Brain microvascular endothelial cell (primary cell): ENCODE measurements around the gene ACOXL.

Source experiments
- DNase-seq: peaks from one replicate; pipeline ENCODE4 v3.0.0-alpha.2; 2020
- H3K27ac ChIP-seq: fragments of 250-450 bp; sonication (Bioruptor Pico); 2 replicates; pipeline ENCODE4 v1.5.1; 2020; ENCODE audit warnings: mild to moderate bottlenecking, moderate library complexity
- H3K27me3 ChIP-seq: fragments of 250-450 bp; sonication (Bioruptor Pico); replicated peaks from 2 replicates; pipeline ENCODE4 v1.5.1; 2020; ENCODE audit warnings: mild to moderate bottlenecking
- H3K36me3 ChIP-seq: fragments of 250-450 bp; sonication (Bioruptor Pico); replicated peaks from 2 replicates; pipeline ENCODE4 v1.5.1; 2020; ENCODE audit warnings: mild to moderate bottlenecking
- H3K4me3 ChIP-seq: 2 replicates; pipeline ENCODE4 v1.5.1; 2011; ENCODE audit warnings: low read depth, mild to moderate bottlenecking, control low read depth, low read length, moderate library complexity
- in situ Hi-C: cut with HindIII; loops from 2 replicates; pipeline ENCODE4 v1.10.0; 2017; ENCODE audit warnings: low sequenced_read_pairs, low pct_ligation_motif_present
- TF ChIP-seq, protein P1 (sequence below): IDR thresholded peaks from 2 replicates; pipeline ENCODE4 v1.5.1; 2011; ENCODE audit warnings: low read depth, mild to moderate bottlenecking, moderate library complexity, low read length, control low read depth, inconsistent platforms; ENCODE audit errors: missing control alignments

ACOXL gene

GRCh38 chr2:110906613-110907298 is 174.4 kb downstream of the ACOXL start:
- Histone ChIP-seq H3K27ac (no peak overlapping the region), H3K36me3 (no peaks in the 10 kb centered on the region), H3K4me3 (no peak overlapping the region), H3K27me3 (no peaks in the 10 kb centered on the region)
- in situ Hi-C loops: no loop called here
- no peak for DNase-seq
- TF ChIP-seq, protein P1, sequence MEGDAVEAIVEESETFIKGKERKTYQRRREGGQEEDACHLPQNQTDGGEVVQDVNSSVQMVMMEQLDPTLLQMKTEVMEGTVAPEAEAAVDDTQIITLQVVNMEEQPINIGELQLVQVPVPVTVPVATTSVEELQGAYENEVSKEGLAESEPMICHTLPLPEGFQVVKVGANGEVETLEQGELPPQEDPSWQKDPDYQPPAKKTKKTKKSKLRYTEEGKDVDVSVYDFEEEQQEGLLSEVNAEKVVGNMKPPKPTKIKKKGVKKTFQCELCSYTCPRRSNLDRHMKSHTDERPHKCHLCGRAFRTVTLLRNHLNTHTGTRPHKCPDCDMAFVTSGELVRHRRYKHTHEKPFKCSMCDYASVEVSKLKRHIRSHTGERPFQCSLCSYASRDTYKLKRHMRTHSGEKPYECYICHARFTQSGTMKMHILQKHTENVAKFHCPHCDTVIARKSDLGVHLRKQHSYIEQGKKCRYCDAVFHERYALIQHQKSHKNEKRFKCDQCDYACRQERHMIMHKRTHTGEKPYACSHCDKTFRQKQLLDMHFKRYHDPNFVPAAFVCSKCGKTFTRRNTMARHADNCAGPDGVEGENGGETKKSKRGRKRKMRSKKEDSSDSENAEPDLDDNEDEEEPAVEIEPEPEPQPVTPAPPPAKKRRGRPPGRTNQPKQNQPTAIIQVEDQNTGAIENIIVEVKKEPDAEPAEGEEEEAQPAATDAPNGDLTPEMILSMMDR: no peak

DNA sequence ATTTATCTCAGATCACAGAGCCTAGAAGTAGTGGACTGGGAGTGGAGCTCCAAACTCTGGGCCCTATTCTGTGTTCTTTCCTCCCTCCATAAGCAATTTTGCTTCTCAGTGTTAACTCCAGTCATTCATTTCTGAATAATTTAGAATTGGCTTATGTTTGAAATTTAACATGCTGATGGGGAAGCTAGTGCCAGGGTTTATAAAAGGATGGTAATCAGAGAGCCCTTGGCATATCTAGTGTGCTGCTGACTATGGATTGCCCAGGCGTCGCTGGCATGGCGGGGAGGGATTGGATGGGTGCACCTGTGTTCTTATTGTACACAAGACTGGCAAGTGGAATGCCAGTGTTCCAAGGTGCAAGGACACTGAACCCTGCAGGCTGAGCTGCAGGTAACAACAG is 177.1 kb downstream of the ACOXL start:
- in situ Hi-C loops: no loop called here
- H3K36me3 ChIP-seq: no peaks in the 10 kb centered on the region

DNA sequence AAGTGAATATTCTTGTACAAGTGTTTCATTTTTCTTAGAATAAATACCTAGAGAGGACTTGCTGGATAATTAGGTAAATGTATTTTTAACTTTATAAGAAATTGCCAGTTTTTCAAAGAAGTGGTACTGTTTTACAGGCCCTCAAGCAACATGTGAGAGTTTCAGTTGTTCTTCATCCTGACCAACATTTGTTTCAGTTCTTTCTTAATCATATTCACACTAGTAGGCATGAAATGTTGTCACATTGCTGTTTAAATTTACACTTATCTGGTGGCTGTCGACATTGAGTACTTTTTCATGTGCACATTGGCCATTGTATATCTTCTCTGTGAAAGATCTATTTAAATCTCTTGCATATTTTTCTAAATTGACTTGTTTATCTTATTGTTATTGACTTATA is 178.1 kb downstream of the ACOXL start:
- Histone ChIP-seq H3K27ac (no peak overlapping the region), H3K4me3 (no peak overlapping the region), H3K36me3 (no peaks in the 10 kb centered on the region), H3K27me3 (no peaks in the 10 kb centered on the region)
- DNase-seq: no peak
- in situ Hi-C loops: no loop called here
- TF ChIP-seq, protein P1: no peak

More for the DNA sequence above, 177.1 kb downstream of the ACOXL start:
- Histone ChIP-seq H3K27ac (no peak overlapping the region), H3K4me3 (no peak overlapping the region), H3K27me3 (no peaks in the 10 kb centered on the region)
- no peak for DNase-seq
- TF ChIP-seq, protein P1: no peak

DNA sequence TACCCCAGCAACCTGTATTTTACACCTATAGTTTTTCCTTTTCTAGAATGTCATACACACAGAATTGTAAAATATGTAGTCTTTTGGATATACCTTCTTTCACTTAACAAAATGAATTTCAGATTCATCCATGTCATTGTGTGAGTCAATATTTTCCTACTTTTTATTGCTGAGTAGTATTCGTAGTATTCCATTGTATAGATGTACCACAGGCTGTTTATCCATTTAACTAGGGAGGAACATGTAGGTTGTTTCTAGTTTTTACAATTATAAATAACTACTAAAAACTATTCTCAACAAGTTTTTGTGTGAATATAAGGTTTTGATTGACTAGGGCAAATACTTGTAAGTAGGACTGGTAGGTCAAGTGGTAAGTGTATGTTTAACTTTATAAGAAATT is 187.4 kb downstream of the ACOXL start:
- H3K36me3 ChIP-seq: no peaks in the 10 kb centered on the region
- no peaks in the 10 kb centered on the region for H3K27me3 ChIP-seq
- H3K27ac ChIP-seq: no peak overlapping the region
- H3K4me3 ChIP-seq: no peak overlapping the region
- no peak for DNase-seq
- in situ Hi-C loops: no loop called here
- TF ChIP-seq, protein P1: no peak

- in situ Hi-C loops: no loop called here
Observed at GRCh38 chr2:110925479-110925878, 193.1 kb downstream of the ACOXL start.

More at GRCh38 chr2:110925479-110925878, 193.1 kb downstream of the ACOXL start:
- Histone ChIP-seq H3K36me3 (no peaks in the 10 kb centered on the region), H3K27me3 (no peaks in the 10 kb centered on the region), H3K27ac (no peak overlapping the region), H3K4me3 (no peak overlapping the region)
- DNase-seq: no peak
- TF ChIP-seq, protein P1: no peak
